ENCODE measurements around the gene SPATA17. TPM values are rescaled to one million over a fixed set of nuclear protein-coding genes. Genes with fewer than 3 reads are reported as not detected.
A peak's percentile ranks its signal among the peaks of the same experiment; 100 is the strongest.

Gene SPATA17
- total RNA-seq, 1 experiment from 2014 or later: 1.7 TPM

DNA sequence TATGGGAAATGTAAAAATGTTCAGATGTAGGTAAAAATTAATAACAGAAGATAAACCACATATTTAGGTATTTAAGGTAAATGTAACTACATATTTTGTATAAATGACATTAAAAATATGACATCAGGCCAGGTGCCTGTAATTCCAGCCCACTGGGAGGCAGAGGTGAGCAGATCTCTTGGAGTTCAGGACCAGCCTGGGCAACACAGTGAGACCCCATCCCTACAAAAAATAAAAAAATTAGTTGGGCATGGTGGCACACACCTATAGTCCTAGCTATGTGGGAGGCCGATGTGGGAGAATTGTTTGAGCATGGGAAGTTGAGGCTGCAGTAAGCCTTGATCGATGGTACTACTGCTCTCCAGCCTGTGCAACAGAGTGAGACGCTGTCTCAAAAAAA is 216.5 kb downstream of the SPATA17 start:
- DNase-seq (ENCODE audit: low read depth): no peak

DNA sequence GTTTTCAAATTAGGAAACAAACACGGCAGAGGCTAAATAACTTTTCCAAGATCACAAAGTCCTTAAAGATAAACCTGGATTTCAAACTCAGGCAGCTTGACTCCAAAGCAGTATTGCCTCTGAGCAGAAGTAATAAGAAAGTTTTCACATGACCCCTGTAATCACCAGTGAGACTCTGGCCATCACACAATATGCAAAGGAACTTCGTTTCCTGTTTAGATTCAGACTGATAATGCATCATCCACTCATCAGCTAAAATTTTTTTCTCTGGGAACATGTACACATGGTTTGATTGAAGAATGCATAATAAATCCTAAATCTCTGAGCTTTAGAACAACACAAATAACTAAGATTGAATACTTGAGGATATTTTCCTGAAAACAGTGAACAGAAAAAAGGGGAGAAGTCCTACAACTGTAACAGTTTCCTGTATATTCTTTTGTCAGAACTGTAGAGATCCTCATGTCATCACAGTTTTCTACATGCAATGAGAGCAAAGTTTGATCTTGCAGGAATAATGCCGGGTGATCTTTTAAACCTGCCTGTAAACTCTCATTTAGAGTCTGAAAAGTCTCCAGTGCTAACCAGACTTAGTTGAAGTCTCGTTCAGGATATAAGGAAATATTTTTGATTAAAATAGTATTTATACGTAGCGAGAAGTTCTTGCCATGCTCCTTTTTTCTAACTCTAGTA is 225.3 kb downstream of the SPATA17 start:
- no peak for DNase-seq (ENCODE audit: low read depth)

- DNase-seq (ENCODE audit: low read depth): peak; percentile 13
Measured at GRCh38 chr1:217857061-217857460, 225.9 kb downstream of the SPATA17 start.

DNA sequence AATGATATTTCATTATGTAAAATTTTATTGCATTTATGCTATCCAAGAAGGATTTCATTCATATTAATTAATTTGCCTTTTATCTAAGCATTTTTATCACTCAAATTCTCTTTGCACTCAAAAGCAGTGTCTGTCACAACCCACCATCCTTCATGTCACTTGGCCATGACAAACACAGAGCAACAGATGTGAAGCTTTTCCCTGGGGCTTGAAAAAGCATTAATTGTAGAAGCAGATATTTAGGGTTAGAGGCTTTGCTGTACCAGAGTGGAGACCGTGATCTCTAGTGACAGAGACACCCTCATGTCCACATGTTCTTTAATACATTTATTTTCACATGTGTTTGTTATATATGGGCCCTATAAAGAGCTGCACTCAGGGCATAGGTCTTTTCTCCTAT is 230.5 kb downstream of the SPATA17 start:
- no peak for DNase-seq (ENCODE audit: low read depth)

- no peak for DNase-seq (ENCODE audit: low read depth)
Measured at GRCh38 chr1:217867446-217867995, 236.4 kb downstream of the SPATA17 start.

DNA sequence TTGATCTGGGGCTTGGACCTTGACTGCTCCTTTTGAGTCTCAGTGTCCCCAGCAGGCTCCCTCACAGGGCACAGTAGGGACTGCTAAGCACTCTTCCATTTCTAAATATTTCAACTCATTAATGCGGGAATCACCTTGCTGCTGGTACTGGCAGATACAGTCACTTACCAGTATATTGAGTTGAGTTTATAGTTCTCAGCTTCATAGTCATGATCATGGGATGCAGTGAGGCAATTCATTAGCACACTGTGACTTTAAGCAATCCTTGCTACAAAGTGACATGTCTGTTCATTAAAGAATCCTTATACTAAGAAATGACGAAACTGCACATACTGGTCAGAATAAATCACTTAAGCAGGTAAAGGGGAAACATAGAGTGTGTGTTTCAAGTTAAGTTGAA is 240.8 kb downstream of the SPATA17 start:
- DNase-seq (ENCODE audit: low read depth): no peak

DNA sequence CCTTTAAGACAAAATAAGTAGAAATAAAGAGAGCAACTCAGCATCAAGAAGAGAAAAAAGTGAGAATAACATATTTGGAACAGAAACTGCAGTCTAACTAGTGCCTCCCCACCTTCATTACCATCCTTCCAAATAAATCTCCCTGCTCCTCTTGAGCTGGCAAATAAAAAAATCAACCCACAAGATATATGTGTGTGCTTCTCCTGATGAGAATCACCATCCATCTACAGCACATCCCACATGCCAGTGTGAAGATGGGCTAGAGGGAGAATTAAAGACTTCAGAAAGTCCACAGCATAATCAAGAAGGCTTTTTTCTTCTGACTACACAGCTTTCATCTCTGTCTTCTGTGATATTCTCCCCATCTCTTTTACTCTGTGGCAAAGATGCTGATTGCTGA is 244.1 kb downstream of the SPATA17 start:
- no peak for DNase-seq (ENCODE audit: low read depth)

- no peak for DNase-seq (ENCODE audit: low read depth)
Measured at GRCh38 chr1:217876401-217876800, 245.3 kb downstream of the SPATA17 start.

DNA sequence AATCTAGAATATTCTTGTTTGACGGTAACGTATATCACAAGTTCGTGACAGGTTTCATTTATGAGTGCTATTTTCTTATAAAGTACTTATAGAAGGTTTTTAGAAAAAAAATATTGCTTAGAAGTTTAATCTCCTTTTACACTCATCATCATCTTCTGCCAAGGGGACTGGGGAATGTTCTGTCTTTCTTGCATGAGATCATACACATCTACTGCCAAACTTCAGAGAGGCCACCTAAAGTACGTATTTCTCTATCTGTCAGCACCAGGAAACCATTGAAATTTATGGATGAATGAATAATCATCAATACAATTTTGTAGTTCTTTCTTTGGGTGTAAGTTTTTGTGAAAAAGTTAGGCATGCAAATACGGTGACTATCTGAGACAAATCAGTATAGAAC is 245.8 kb downstream of the SPATA17 start:
- no peak for DNase-seq (ENCODE audit: low read depth)

GRCh38 chr1:217881131-217881543 is 250.0 kb downstream of the SPATA17 start:
- no peak for DNase-seq (ENCODE audit: low read depth)

- DNase-seq (ENCODE audit: low read depth): no peak
Measured at GRCh38 chr1:217881607-217882332, 250.6 kb downstream of the SPATA17 start.

DNA sequence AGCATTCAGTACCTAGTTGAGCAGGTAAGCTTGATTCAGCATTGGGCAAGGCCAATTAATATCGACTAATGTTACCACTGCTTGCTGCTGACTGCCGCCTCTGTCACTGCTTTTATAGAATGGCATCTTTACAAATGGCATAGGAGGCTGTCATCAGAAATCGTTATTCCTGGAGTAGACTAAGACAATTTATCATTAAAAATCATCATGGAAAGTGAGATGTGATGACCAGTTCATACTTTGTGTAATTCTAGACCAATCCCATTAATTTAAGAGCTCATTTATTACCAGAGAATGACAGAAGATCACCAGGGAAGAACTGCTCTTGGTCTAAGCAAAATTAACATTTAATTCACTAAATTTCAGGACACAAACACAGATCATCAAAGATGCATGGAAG is 254.0 kb downstream of the SPATA17 start:
- no peak for DNase-seq (ENCODE audit: low read depth)

- DNase-seq (ENCODE audit: low read depth): no peak
Measured at GRCh38 chr1:217888328-217888727, 257.2 kb downstream of the SPATA17 start.

- DNase-seq (ENCODE audit: low read depth): peak; percentile 39
Measured at GRCh38 chr1:217889401-217889800, 258.3 kb downstream of the SPATA17 start.

DNA sequence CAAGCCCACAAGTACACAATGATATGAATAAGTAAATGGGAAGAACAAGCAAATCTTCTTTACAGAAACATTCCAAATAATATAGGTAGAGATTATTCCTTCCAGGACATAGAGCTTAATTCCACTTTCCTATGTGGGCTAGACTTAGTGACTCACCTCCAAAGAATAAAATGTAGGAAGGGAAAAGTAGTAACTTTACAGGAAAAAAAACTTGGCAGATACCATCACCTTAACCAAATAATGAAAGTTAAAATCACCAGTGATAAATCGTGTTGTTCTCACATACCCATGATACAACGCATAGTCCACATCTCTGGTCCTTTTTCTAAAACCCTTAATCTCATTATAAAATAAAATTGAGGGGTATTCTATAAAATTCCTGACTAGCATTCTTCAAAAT is 260.8 kb downstream of the SPATA17 start:
- no peak for DNase-seq (ENCODE audit: low read depth)

DNA sequence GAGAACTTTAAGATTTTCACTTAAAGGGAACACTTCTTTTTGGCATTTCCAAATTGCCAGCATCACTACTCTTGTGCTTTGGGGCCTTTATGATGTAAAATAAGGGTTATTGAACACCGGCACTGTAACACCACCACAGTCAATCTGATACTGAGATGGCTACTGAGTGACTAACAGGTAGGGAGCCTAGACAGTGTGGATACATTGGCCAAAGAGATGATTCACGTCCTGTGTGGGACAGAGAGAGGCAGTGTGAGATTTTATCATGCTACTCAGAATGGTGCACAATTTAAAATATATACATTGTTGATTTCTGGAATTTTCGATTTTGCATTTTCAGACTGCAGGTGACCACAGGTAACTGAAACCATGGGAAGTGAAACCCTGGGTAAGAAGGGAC is 261.6 kb downstream of the SPATA17 start:
- DNase-seq (ENCODE audit: low read depth): peak; percentile 20

DNA sequence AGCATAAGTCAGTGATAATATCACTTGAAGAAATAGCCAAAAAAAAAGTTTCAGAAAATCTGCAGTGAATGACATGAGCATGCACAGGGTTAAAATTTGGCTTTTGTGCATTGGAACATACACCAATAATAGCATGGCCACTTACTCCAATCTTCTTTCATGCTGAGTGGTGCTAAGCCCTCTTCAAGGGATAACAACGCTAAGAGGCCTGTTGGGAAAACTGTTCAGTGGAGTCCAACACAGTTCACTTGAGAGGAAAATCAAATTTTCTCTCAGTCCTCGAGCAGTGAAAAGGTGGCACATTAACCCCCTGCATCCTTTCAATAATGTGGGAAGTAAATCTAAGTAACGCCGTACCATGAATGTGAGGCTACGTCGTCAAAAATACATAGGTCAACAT is 264.7 kb downstream of the SPATA17 start:
- no peak for DNase-seq (ENCODE audit: low read depth)

- DNase-seq (ENCODE audit: low read depth): peak; percentile 27
Measured at GRCh38 chr1:217896490-217896889, 265.3 kb downstream of the SPATA17 start.

GRCh38 chr1:217897100-217897499 is 266.0 kb downstream of the SPATA17 start:
- DNase-seq (ENCODE audit: low read depth): no peak

GRCh38 chr1:217899614-217900013 is 268.5 kb downstream of the SPATA17 start:
- DNase-seq (ENCODE audit: low read depth): no peak

DNA sequence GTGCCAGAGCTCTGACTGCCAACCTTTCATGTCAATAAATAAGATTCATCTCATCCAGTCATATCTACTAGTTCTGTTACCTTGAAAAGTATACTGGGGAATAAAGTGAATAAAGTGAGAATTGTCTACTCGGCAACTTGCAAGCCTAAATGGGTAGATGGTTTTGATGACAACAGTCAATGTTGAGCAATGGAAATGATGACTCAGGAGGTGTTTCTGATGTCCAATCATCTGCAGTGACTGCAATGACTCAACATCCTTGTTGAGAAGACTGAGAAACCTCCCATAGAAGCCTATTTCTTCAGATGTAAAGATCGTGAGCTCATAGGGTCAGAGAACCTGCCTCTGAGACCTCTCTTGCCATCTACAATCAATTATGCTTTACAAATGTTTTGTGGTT is 276.4 kb downstream of the SPATA17 start:
- DNase-seq (ENCODE audit: low read depth): peak; percentile 31

DNA sequence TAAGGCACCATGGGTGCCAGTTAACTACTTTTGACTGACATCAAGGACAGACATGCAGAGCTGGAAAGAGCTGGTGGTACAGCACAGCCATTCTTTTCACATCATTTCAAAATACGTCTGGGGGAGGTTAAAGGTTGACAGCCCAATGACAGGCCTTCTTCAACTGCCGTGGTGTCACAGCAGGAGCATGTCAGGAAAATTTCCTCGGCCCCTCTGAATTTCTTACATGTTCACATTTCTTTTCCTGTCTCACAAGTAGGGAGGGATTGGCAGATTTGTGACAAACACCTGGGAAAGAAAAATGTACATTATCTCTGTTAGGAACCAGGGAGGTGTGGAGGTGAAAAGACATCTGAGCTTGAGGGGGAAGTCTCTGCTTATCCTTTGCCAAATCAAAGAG is 279.1 kb downstream of the SPATA17 start:
- no peak for DNase-seq (ENCODE audit: low read depth)

- no peak for DNase-seq (ENCODE audit: low read depth)
Measured at GRCh38 chr1:217910791-217911320, 279.7 kb downstream of the SPATA17 start.
